Forelimb muscle (tissue), 1 donor: Measurements from ENCODE around the gene SERF1B. TPM values are rescaled to one million over a fixed set of nuclear protein-coding genes. Genes with fewer than 3 reads are reported as not detected.
"Not testable (repeated sequence)": the region's sequence is repeated elsewhere in the genome, so short reads cannot be mapped to it uniquely, and the experiment has no call there.

Experiments used
- DNase-seq: peaks from one replicate; pipeline ENCODE4 v3.0.0-alpha.2; 2013; ENCODE audit warnings: low read depth
- polyA plus RNA-seq: library from polyadenylated mRNA; unstranded; fragments of 120-200 nt; gene quantifications from one replicate; pipeline ENCODE4 v1.2.1, GENCODE V29; 2013; ENCODE audit not compliant: insufficient read length

SERF1B gene
- 39.0 TPM for polyA plus RNA-seq

DNA sequence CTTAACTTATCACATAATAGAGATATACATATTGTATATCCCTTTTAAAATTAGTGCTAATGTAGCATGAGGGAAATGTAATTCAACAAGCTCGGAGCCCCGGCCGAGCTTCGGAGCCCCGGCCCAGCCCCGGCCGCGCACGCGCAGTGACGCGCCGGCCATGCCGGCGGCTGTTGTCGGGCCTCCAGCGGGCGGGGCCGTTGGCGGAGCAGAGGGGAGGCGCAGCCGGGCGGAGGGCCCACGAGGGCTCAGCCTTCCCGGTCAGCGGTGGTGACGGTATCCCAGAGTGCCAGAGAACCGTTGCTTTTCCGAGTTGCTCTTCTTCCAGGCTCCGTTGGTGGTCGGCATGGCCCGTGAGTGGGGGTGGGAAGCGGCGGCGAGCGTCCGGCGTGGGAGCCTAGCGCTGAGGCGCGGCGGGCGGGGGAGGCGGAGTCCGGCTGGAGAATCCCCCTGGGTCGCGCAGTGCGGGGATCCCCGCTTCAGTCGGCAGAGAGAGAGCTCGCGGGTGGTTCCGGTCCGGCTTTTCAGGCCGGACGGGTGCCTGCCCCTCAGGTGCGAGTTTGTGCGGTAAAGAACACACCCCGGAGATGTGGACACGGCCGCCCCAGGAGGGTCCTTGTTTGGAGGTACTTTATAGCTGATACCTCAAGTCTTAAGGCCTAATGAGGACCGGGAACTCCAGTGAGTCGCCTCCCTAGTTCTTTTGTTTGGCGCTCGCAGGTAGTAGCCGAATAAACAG is at the start of gene SERF1B:
Gene SERF1B, plus strand, starts transcription at position 146 of the 739 bp plus-strand sequence. Its CDS starts 201 bp downstream, at position 347.
- not testable (repeated sequence) for DNase-seq

DNA sequence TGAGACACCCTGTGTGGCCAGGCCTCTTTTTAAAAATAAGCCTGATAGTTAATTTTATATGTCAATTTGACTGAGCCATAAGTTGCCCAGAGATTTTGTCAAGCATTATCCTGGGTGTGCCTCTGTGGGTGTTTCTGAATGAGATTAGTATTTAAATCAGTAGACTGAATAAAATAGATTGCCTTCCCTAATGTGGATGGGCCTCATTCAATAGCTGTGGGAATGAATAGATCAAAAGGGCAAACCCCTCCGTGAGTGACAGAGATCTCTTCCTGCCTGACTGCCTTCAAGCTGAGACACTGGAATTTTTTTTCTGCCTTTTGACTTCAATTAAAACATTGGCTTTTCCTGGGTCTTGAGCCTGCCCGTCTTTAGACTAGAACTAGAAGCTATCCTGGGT is 33.3 kb upstream of the SERF1B start:
- DNase-seq = not testable (repeated sequence)

DNA sequence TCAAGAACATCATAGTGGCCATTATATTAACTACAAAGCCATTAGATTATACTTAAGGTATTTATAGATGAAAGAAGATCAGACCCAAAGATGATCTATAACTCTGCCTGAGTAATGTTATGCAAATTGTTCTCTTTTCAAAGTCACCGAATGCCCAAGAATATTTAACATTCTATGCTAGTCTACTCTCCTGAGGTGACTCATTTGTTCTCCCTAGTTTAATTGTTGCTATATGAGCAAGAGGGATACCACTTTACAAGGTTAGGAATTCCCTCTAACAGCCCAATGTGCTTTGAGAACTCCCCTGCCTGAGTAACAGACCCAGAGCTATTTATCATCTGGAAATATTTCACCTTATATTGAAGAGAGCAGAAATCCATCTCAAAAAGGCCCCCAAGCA is 29.5 kb upstream of the SERF1B start:
- not testable (repeated sequence) for DNase-seq

DNA sequence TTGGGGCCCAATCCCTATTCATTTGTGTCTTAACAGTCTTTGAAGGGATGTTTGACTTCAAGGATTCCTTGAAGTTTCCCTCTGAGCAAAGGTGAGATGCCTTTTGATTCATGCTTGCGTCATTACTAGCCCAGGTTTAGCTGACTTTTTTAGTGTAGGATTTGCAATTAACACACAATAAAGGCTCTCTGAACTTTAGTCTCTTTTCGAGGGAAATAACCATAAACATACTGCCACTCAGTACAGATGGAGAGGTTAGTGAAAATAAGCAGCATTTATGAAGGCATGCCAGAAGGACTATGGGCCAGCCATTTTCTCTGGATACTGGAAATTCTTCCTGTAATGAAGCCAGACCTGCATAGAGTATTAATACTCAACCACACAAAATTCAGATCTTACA is 4.4 kb upstream of the SERF1B start:
- not testable (repeated sequence) for DNase-seq

DNA sequence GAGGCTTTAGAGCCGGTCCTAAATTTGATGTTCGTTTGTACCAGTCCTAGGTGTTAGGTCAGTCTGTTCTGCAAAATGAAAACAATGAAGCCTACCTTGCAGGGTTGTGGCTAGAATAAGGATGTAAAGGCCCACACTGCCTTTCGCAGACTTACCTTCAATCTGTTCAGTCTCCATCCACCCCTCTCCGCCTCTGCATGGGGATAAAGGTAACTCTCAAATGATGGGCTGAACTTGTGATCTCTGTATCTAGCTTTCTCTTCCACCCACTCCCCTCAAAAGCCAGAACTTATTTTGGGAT is 744 bp downstream of the SERF1B start:
- not testable (repeated sequence) for DNase-seq

DNA sequence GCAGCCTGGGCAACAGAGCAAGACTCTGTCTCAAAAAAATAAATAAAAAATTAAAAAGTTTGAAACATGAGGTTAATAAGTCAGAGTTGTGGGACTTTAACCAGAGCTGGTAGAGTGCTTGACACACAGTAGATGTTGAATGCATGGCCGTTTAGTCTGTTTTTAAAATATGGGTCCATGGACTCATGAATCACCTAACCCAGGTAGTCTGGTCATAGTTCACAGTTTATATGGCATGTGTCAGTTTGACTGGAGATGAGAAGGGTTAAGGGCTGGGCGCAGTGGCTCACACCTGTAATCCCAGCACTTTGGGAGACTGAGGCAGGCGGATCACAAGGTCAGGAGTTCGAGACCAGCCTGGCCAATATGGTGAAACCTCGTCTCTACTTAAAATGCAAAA is 6.2 kb downstream of the SERF1B start:
- DNase-seq = not testable (repeated sequence)

DNA sequence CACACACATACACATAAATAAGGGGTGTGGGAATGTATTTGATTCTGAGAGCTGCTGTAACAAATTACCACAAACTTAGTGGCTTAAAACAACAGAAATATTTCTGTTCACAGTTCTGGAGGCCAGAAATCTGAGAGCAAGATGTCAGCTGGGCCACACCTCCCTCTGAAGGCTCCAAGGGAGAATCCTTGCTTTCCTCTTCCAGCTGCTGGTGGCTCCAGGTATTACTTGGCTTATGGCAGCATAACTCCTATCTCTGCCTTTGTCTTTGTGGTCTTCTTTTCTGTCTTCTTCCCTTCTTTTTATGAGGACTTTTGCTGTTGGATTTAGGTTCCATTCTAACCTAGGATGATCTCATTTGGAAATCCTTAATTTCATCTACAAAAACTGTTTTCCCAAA is 16.4 kb downstream of the SERF1B start:
- DNase-seq = not testable (repeated sequence)

DNA sequence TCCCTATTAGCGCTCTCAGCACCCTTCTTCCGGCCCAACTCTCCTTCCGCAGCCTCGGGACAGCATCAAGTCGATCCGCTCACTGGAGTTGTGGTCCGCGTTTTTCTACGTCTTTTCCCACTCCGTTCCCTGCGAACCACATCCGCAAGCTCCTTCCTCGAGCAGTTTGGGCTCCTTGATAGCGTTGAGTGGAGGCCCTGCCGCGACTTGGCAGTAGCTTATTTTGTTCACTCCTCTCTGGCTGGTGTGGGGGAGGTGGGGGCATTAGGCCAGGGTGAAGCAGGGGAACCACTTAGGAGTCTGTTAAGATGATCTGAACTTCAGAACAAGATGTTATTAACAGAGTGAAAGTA is 24.7 kb downstream of the SERF1B start:
- DNase-seq = not testable (repeated sequence)

DNA sequence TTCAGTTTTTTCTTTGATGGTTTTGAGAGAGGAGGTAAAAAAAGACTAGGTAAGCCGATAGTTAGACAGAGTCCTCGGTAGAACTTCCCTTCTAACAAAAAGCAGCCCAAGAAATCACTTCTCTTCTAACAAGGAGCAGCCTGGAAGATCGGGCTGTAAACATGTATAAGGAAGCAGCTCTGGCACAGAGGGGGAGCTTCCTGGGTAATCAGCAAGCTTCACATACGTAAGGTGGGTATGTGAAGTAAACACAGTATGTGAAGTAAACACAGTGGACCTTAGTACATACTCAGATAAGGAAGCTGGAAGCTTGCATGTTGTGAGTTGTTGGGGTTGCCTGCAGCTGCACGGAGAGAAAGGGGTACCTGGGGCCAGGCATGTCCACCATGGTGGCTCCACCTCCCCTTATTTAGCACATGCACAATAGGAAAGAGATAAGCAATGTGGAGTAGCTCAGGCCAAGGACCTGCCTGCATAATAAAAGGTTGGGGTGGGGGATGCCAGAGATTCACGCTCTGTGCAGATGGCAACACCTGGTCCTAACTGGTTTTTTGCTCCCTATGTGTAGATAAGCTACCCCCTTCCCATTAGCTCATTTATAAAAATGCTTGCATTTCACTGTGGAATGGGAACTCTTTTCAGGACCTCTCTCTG is 31.4 kb downstream of the SERF1B start:
- DNase-seq = not testable (repeated sequence)

DNA sequence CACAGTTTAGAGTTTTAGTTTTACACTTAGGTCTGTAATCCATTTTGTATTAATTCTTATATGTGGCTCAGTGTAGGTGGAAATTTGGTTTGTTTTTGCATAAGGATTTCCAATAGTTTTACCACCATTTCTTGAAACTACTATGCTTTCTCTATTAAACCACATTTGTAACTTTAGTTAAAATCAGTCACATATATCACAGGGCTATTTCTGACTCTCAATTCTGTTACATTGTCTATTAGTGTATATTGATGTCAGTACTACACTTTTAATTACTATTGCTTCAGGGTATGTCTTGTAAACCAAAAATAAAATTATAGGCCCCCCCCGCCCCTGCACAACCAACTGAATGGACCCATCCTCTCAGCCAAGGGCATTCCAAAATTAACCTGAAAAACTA is 32.1 kb downstream of the SERF1B start:
- DNase-seq = not testable (repeated sequence)

DNA sequence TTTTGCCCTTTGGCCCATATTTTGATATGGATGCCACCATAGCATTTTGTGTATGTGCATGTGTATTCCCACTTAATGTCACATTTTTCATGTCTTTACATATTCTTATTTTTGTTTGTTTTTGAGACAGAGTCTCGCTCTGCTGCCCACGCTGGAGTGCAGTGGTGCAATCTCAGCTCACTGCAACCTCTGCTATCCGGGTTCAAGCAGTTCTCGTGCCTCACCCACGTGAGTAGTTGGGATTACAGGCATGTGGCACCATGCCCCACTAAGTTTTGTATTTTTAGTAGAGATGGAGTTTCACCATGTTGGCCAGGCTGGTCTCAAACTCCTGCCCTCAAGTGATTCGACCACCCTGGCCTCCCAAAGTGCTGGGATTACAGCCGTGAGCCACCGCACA is 52.6 kb downstream of the SERF1B start:
- DNase-seq = not testable (repeated sequence)

DNA sequence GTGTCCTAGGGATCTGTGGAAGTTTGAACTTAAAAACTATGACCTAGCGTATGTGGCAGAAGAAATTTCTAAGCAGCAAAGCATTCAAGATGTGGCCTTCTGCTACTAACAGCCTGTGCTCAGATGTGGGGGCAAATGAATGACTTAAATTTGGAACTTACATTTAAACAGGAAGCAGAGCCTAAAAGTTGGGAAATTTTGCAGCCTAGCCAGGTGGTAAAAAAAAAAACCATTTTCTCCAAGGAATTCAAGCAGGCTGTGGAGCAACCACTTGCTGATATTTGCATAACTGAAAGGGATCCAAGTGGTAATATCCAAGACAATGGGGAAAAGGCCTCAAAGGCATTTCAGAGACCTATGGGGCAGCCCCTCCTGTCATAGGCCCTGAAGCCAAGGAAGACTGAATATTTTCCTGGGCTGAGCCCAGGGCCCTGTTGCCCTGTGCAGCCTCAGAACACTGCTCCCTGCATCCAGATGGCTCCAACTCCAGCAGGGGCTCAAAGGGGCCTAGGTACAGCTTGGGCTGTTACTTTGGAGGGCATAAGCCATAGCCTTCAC is 63.9 kb downstream of the SERF1B start:
- DNase-seq = not testable (repeated sequence)

DNA sequence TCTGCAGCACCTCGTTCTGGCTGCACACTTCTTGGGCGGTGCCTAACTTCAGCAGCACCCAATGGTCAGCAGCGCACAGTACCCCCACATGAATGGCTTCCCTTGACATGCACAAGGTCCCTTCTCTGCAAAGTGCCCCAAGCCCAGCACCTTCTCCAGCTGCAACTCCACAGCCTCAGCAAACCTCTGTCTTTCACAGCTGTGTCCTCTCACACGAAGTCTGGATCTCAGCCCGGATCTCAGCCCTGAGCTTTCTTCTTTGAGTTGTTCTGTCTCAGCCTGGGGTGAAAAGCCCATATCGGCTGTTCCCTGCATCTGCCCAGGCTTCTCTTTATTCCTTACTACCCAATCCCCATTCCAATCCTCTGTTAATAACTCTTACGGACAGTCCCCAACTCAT is 66.7 kb downstream of the SERF1B start:
- not testable (repeated sequence) for DNase-seq

Other genes with a start within 250 kb of the SERF1B start
- 23.5 TPM for gene SMN2, start 24.4 kb downstream of the SERF1B start, polyA plus RNA-seq